A549 (cell line): Measurements from ENCODE around the gene KCNQ1OT1. TPM values are rescaled to one million over a fixed set of nuclear protein-coding genes. Genes with fewer than 3 reads are reported as not detected.

Experiments used
- ATAC-seq, 2 experiments: fragments of 200-7000 bp in 1 of 2; fragments of >200 bp in 1 of 2; cut with Nextera tagmentation in 1 of 2; cut with Tn5 transposase in 1 of 2; 3 replicates each; pipeline versions ENCODE4 v1.8.0 to v1.9.1; 2018 to 2020; ENCODE audit warnings: mild to moderate bottlenecking in 1 of 2, moderate library complexity in 1 of 2
- CTCF ChIA-PET: fragments of 300-600 bp; sonication (Branson Sonifier 250); formaldehyde crosslinking; extraction: SDS; loops from one replicate; lab custom pipeline; 2021; ENCODE audit warnings: antibody characterized with exemption, inconsistent platforms; lab: Yijun Ruan, JAX
- POLR2A ChIA-PET: fragments of 350-600 bp; formaldehyde crosslinking; extraction: SDS; loops from one replicate; lab custom pipeline; 2021; ENCODE audit warnings: antibody characterized with exemption, inconsistent platforms; lab: Yijun Ruan, JAX
- DNase-seq, 2 experiments: peaks; one replicate each; pipeline versions ENCODE4 v3.0.0 to v3.0.0-alpha.2; 2011 to 2016; ENCODE audit warnings: low read depth in 1 of 2, low spot score in 1 of 2
- FAIRE-seq: peaks from 2 replicates; lab custom pipeline; 2011; peaks lifted over from hg19 to GRCh38; lab: Jason Lieb, UNC
- H3K27ac ChIP-seq, 2 experiments: fragments of >200 bp; sonication (Bioruptor Twin); formaldehyde crosslinking; 3 replicates each; pipeline ENCODE4 v1.5.1; 2016 to 2017
- H3K4me1 ChIP-seq: fragments of >200 bp; sonication (Bioruptor Twin); formaldehyde crosslinking; 3 replicates; pipeline ENCODE4 v1.6.1; 2016
- H3K4me2 ChIP-seq: fragments of >200 bp; sonication (Bioruptor Twin); formaldehyde crosslinking; 3 replicates; pipeline ENCODE4 v1.6.1; 2016
- H3K4me3 ChIP-seq: fragments of >200 bp; sonication (Bioruptor Twin); formaldehyde crosslinking; 3 replicates; pipeline ENCODE4 v1.5.1; 2016
- H3K9me3 ChIP-seq: fragments of >200 bp; sonication (Bioruptor Twin); formaldehyde crosslinking; 3 replicates; pipeline ENCODE4 v1.6.1; 2016
- CBX2 ChIP-seq: fragments of 200-600 bp; sonication (generic); IDR thresholded peaks from 2 replicates; pipeline ENCODE4 v1.6.1; 2016; ENCODE audit warnings: low read depth, mild to moderate bottlenecking, borderline replicate concordance
- CEBPB ChIP-seq, 2 experiments: fragments of >200 bp in 1 of 2; sonication (Bioruptor Twin) in 1 of 2; formaldehyde crosslinking in 1 of 2; IDR thresholded peaks; 2 replicates each; pipeline ENCODE4 v1.6.1; 2012 to 2016
- CHD2 ChIP-seq: fragments of 150-350 bp; IDR thresholded peaks from 2 replicates; pipeline ENCODE4 v1.6.1; 2014; ENCODE audit warnings: low read length; ENCODE audit not compliant: partially characterized antibody
- CHD4 ChIP-seq: fragments of 200-600 bp; sonication (generic); IDR thresholded peaks from 2 replicates; pipeline ENCODE4 v1.6.1; 2016; ENCODE audit warnings: antibody characterized with exemption, mild to moderate bottlenecking, borderline replicate concordance
- E2F6 ChIP-seq: IDR thresholded peaks from 2 replicates; pipeline ENCODE4 v1.6.1; 2012; ENCODE audit warnings: low read depth, borderline replicate concordance
- ELK1 ChIP-seq: fragments of 150-350 bp; IDR thresholded peaks from 2 replicates; pipeline ENCODE4 v1.6.1; 2014; ENCODE audit warnings: low read depth, mild to moderate bottlenecking, low read length
- EP300 ChIP-seq, 2 experiments: fragments of >200 bp; sonication (Bioruptor Twin); formaldehyde crosslinking; IDR thresholded peaks; 2 replicates in 1 of 2; 3 replicates in 1 of 2; pipeline ENCODE4 v1.6.1; 2016 to 2017
- ESRRA ChIP-seq: fragments of 150-350 bp; IDR thresholded peaks from 2 replicates; pipeline ENCODE4 v1.6.1; 2014; ENCODE audit warnings: mild to moderate bottlenecking, low read length, borderline replicate concordance
- HOXB5 ChIP-seq: fragments of 250-450 bp; sonication (Bioruptor Pico); IDR thresholded peaks from 2 replicates; pipeline ENCODE4 v1.5.0; 2020; ENCODE audit warnings: mild to moderate bottlenecking, moderate library complexity
- JUNB ChIP-seq: fragments of >200 bp; sonication (Bioruptor Twin); formaldehyde crosslinking; IDR thresholded peaks from 2 replicates; pipeline ENCODE4 v1.6.1; 2016
- KDM1A ChIP-seq: fragments of 200-600 bp; sonication (generic); IDR thresholded peaks from 2 replicates; pipeline ENCODE4 v1.6.1; 2016; ENCODE audit warnings: low read depth, mild to moderate bottlenecking
- MAZ ChIP-seq: fragments of 150-350 bp; IDR thresholded peaks from 2 replicates; pipeline ENCODE4 v1.6.1; 2014; ENCODE audit warnings: antibody characterized with exemption, low read depth, low read length, borderline replicate concordance
- PHF8 ChIP-seq: fragments of 200-600 bp; sonication (generic); IDR thresholded peaks from 2 replicates; pipeline ENCODE4 v1.6.1; 2016; ENCODE audit warnings: low read depth, mild to moderate bottlenecking, antibody characterized with exemption, moderate library complexity, borderline replicate concordance
- POLR2A ChIP-seq: IDR thresholded peaks from 2 replicates; pipeline ENCODE4 v1.6.1; 2012; ENCODE audit warnings: mild to moderate bottlenecking, low read length
- RAD21 ChIP-seq, 2 experiments: fragments of >200 bp in 1 of 2; sonication (Bioruptor Twin) in 1 of 2; formaldehyde crosslinking in 1 of 2; IDR thresholded peaks in 1 of 2; conservative IDR thresholded peaks in 1 of 2; 2 replicates in 1 of 2; 3 replicates in 1 of 2; pipeline ENCODE4 v1.6.1; 2012 to 2018; ENCODE audit warnings: inconsistent platforms in 1 of 2
- RFX5 ChIP-seq: fragments of 450-650 bp; IDR thresholded peaks from 2 replicates; pipeline ENCODE4 v1.7.1; 2014; ENCODE audit warnings: antibody characterized with exemption, mild to moderate bottlenecking, moderate library complexity
- SMC3 ChIP-seq: fragments of >200 bp; sonication (Bioruptor Twin); formaldehyde crosslinking; IDR thresholded peaks from 3 replicates; pipeline ENCODE4 v1.6.1; 2018; ENCODE audit warnings: inconsistent platforms
- TP53 ChIP-seq: fragments of 250-450 bp; sonication (Bioruptor Pico); IDR thresholded peaks from 2 replicates; pipeline ENCODE4 v1.5.0; 2021; ENCODE audit warnings: mild to moderate bottlenecking, moderate library complexity
- WGBS: methylation state at CpG from one replicate; pipeline ENCODE4 v1.1.6; 2017; ENCODE audit errors: missing lambda C conversion rate; 5-methylcytosine and 5-hydroxymethylcytosine counted together
- polyA plus RNA-seq, 4 experiments: library from polyadenylated mRNA; depleted of rRNA in 3 of 4; stranded (reverse); fragments of >200 nt; fragmentation: RNase III in 1 of 4; extraction: RNeasy Plus Mini Kit Qiagen cat#74134 plus additional on column Dnase treatment in 1 of 4; gene quantifications; 2 replicates in 3 of 4; 3 replicates in 1 of 4; pipeline ENCODE4 v1.2.3, GENCODE V29; 2011 to 2017
- TF ChIP-seq, protein P1 (sequence below): IDR thresholded peaks from 2 replicates; pipeline ENCODE4 v1.6.1; 2012

KCNQ1OT1 gene
- polyA plus RNA-seq, 2 of the 4 experiments (the other 2 are of a cell fraction) = 0.03 to 0.13 TPM

- TF ChIP-seq E2F6 = no peak
These were observed 46.8 kb upstream of the KCNQ1OT1 start (continued) for GRCh38 chr11:2746401-2747247.

DNA sequence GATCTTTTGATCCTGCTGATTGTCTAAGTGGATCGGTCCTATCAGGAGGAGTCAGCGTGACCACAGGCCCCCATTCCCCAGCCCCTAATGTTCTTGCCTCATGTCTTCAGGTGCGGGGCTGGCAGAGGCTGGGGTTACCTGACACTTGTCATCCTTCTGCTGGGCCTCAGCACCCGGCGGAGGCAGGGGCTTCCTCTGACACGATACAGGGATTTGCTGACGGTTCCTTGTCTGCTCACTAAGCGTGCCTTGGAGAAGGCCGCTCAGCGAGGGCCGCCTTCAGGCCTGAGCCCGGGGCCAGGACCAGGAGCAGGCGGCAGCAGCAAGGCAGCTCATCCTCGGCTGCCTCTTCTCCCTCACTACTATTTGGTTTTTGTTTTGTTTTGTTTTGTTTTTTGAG lies 45.7 kb upstream of the KCNQ1OT1 start:
- ATAC-seq = no peak
- Histone ChIP-seq H3K4me2 (no peak overlapping the region), H3K4me1 (peaks cover 15% of the 10 kb centered on the region), H3K27ac (no peak overlapping the region), H3K4me3 (no peak overlapping the region), H3K9me3 (no peaks in the 10 kb centered on the region)
- no peak for DNase-seq
- POLR2A ChIA-PET = no interaction called here
- CTCF ChIA-PET = no interaction called here
- TF ChIP-seq EP300 (IDR thresholded peaks at IDR 0.05) (no peak), ELK1 (no peak)
- 86% methylated on average over 14 of the region's 14 CpGs for WGBS
- FAIRE-seq = no peak

- ChIA-PET POLR2A (no interaction called here), CTCF (interaction anchor here (1.8 kb wide), 1 partner anchor 212 kb away, joined by 4 read pairs; no protein-coding TSS in a partner anchor)
- H3K9me3 ChIP-seq = no peaks in the 10 kb centered on the region
- H3K27ac ChIP-seq = no peak overlapping the region
- no peak overlapping the region for H3K4me3 ChIP-seq
- TF ChIP-seq RFX5 = no peak
- no peak for TF ChIP-seq RAD21 (conservative IDR thresholded peaks at IDR 0.05 in 1 of 2, IDR thresholded peaks at IDR 0.05 in 1 of 2)
- TF ChIP-seq E2F6 = no peak
- no peak for TF ChIP-seq CHD2
- TF ChIP-seq POLR2A = no peak
- no peak for TF ChIP-seq MAZ
- TF ChIP-seq KDM1A = no peak
- no peak for TF ChIP-seq JUNB
- TF ChIP-seq CHD4 = no peak
- TF ChIP-seq CEBPB (IDR thresholded peaks at IDR 0.05) = no peak
- TF ChIP-seq SMC3 = no peak
- TF ChIP-seq PHF8 = no peak
- TF ChIP-seq ESRRA = no peak
- no peak for TF ChIP-seq HOXB5 (CRISPR knock-in tag)
- TF ChIP-seq, protein P1, sequence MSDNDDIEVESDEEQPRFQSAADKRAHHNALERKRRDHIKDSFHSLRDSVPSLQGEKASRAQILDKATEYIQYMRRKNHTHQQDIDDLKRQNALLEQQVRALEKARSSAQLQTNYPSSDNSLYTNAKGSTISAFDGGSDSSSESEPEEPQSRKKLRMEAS = no peak
- TF ChIP-seq CBX2 = no peak
- no peak for TF ChIP-seq TP53 (CRISPR knock-in tag)
- no peak for ATAC-seq
- FAIRE-seq = no peak
- DNase-seq = no peak
- no peak overlapping the region for H3K4me2 ChIP-seq
- peaks cover 15% of the 10 kb centered on the region for H3K4me1 ChIP-seq
- 82% methylated on average over 9 of the region's 9 CpGs for WGBS
These were observed 44.4 kb upstream of the KCNQ1OT1 start for GRCh38 chr11:2744166-2744565.
